GM19395 (cell line): ENCODE data around the gene COX7B.
"Not testable (repeated sequence)": the region's sequence is repeated elsewhere in the genome, so short reads cannot be mapped to it uniquely, and the experiment has no call there.

ENCODE experiments used
- ATAC-seq: cut with Tn5 transposase; IDR thresholded peaks from one replicate; pipeline ENCODE4 v1.9.1; 2021; ENCODE audit warnings: mild to moderate bottlenecking, moderate library complexity; ENCODE audit not compliant: unreplicated experiment

COX7B gene

GRCh38 chrX:77899081-77899828 is at the start of gene COX7B:
TSS of gene COX7B (plus strand) at chrX:77899468. CDS start at chrX:77899554, 86 bp downstream.
- peak; percentile 72 for ATAC-seq

- no peak for ATAC-seq
Observed at GRCh38 chrX:77875372-77875771, 23.9 kb upstream of the COX7B start.

- not testable (repeated sequence) for ATAC-seq
Observed at GRCh38 chrX:77881418-77881817, 17.9 kb upstream of the COX7B start.

GRCh38 chrX:77892887-77893286 is 6.4 kb upstream of the COX7B start:
- ATAC-seq = no peak

GRCh38 chrX:77893713-77894112 is 5.6 kb upstream of the COX7B start:
- no peak for ATAC-seq

- peak; percentile 86 for ATAC-seq
Observed at GRCh38 chrX:77894921-77895886, 4.1 kb upstream of the COX7B start, which contains the start of gene MAGT1. TSS of gene MAGT1 (minus strand) at chrX:77895435. CDS start at chrX:77895410, 25 bp downstream.

GRCh38 chrX:77900688-77901087 is 1.4 kb downstream of the COX7B start:
- ATAC-seq = no peak

GRCh38 chrX:77901506-77901905 is 2.2 kb downstream of the COX7B start:
- no peak for ATAC-seq

GRCh38 chrX:77910108-77910840 is 11.0 kb downstream of the COX7B start, which contains the start of gene ATP7A:
TSS of gene ATP7A (plus strand) at chrX:77910693. CDS start at chrX:77971642, 60,949 bp downstream.
- peak; percentile 93 for ATAC-seq

GRCh38 chrX:77917294-77917933 is 18.1 kb downstream of the COX7B start:
- peak; percentile 70 for ATAC-seq

- ATAC-seq = no peak
Observed at GRCh38 chrX:77918568-77918967, 19.3 kb downstream of the COX7B start.

GRCh38 chrX:77919370-77919769 is 20.1 kb downstream of the COX7B start:
- not testable (repeated sequence) for ATAC-seq

- no peak for ATAC-seq
Observed at GRCh38 chrX:77922787-77923186, 23.5 kb downstream of the COX7B start.

- no peak for ATAC-seq
Observed at GRCh38 chrX:77924320-77924859, 25.1 kb downstream of the COX7B start.

GRCh38 chrX:77925764-77926163 is 26.5 kb downstream of the COX7B start:
- peak; percentile 62 for ATAC-seq

GRCh38 chrX:77930581-77930980 is 31.3 kb downstream of the COX7B start:
- ATAC-seq = no peak

GRCh38 chrX:77935886-77936285 is 36.6 kb downstream of the COX7B start:
- no peak for ATAC-seq

GRCh38 chrX:77936299-77936698 is 37.0 kb downstream of the COX7B start:
- ATAC-seq = no peak

GRCh38 chrX:77937291-77937690 is 38.0 kb downstream of the COX7B start:
- no peak for ATAC-seq

- no peak for ATAC-seq
Observed at GRCh38 chrX:77938083-77938680, 38.9 kb downstream of the COX7B start.
